ENCODE results near the gene AGAP3. TPM values are rescaled to one million over a fixed set of nuclear protein-coding genes. Genes with fewer than 3 reads are reported as not detected.

The AGAP3 gene
- total and polyA plus RNA-seq, 4 donors: 3.9 to 27.0 (median 17.6) TPM

DNA sequence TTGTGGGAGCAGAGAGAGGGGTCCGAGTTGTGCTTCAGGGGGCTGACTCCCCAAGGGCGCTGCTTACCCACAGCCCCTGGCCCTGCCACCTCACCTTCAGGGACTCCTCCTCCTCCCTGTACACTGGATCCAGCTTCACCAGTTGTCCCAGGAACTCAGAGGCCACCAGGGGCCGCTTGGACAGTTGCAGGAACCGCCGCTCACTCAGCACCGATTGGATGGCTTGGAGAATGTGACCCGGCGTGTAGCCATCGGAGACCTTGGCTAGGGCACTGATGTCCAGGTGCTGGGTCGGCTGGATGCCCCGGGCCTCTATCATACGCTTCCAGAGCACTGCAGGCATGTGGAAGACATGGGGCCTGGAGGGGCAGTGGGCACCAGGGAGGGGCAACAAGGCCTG, 105.3 kb downstream of the AGAP3 start:
- Histone ChIP-seq H3K36me3 (ENCODE audit: control insufficient read depth in 4 of 4, insufficient read depth in 3 of 4, low read depth in 1 of 4, low read length in 3 of 4) (no peaks in the 10 kb centered on the region), H3K9ac (ENCODE audit: low read depth in 1 of 2, low read length in 2 of 2) (no peak overlapping the region), H3K4me1 (ENCODE audit: control insufficient read depth in 4 of 4, insufficient read depth in 4 of 4, low read length in 3 of 4) (no peaks in the 10 kb centered on the region), H3K27me3 (ENCODE audit: control insufficient read depth in 4 of 4, insufficient read depth in 4 of 4, low read length in 3 of 4) (peaks cover 0 to 9% (median under 1%) of the 10 kb centered on the region in 4 donors), H3K27ac (ENCODE audit: low read depth in 1 of 2, low read length in 2 of 2) (no peak overlapping the region), H3K9me3 (ENCODE audit: control insufficient read depth in 4 of 4, low read length in 3 of 4) (no peaks in the 10 kb centered on the region), H3K4me3 (ENCODE audit: low read depth in 1 of 3, low read length in 3 of 3) (no peak overlapping the region)
- TF ChIP-seq CTCF (IDR thresholded peaks at IDR 0.05; ENCODE audit: low read depth, low read length, missing input control): no peak
- no peak for TF ChIP-seq EGR1 (IDR thresholded peaks at IDR 0.05; ENCODE audit: low read depth in 2 of 2)
- TF ChIP-seq, protein P1, sequence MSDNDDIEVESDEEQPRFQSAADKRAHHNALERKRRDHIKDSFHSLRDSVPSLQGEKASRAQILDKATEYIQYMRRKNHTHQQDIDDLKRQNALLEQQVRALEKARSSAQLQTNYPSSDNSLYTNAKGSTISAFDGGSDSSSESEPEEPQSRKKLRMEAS (IDR thresholded peaks at IDR 0.05): no peak
- TF ChIP-seq, protein P2, sequence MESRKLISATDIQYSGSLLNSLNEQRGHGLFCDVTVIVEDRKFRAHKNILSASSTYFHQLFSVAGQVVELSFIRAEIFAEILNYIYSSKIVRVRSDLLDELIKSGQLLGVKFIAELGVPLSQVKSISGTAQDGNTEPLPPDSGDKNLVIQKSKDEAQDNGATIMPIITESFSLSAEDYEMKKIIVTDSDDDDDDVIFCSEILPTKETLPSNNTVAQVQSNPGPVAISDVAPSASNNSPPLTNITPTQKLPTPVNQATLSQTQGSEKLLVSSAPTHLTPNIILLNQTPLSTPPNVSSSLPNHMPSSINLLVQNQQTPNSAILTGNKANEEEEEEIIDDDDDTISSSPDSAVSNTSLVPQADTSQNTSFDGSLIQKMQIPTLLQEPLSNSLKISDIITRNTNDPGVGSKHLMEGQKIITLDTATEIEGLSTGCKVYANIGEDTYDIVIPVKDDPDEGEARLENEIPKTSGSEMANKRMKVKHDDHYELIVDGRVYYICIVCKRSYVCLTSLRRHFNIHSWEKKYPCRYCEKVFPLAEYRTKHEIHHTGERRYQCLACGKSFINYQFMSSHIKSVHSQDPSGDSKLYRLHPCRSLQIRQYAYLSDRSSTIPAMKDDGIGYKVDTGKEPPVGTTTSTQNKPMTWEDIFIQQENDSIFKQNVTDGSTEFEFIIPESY (IDR thresholded peaks at IDR 0.05): no peak
- TF ChIP-seq, protein P3, sequence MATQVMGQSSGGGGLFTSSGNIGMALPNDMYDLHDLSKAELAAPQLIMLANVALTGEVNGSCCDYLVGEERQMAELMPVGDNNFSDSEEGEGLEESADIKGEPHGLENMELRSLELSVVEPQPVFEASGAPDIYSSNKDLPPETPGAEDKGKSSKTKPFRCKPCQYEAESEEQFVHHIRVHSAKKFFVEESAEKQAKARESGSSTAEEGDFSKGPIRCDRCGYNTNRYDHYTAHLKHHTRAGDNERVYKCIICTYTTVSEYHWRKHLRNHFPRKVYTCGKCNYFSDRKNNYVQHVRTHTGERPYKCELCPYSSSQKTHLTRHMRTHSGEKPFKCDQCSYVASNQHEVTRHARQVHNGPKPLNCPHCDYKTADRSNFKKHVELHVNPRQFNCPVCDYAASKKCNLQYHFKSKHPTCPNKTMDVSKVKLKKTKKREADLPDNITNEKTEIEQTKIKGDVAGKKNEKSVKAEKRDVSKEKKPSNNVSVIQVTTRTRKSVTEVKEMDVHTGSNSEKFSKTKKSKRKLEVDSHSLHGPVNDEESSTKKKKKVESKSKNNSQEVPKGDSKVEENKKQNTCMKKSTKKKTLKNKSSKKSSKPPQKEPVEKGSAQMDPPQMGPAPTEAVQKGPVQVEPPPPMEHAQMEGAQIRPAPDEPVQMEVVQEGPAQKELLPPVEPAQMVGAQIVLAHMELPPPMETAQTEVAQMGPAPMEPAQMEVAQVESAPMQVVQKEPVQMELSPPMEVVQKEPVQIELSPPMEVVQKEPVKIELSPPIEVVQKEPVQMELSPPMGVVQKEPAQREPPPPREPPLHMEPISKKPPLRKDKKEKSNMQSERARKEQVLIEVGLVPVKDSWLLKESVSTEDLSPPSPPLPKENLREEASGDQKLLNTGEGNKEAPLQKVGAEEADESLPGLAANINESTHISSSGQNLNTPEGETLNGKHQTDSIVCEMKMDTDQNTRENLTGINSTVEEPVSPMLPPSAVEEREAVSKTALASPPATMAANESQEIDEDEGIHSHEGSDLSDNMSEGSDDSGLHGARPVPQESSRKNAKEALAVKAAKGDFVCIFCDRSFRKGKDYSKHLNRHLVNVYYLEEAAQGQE (IDR thresholded peaks at IDR 0.05): no peak
- TF ChIP-seq FOXA2 (IDR thresholded peaks at IDR 0.05): no peak
- TF ChIP-seq YY1 (IDR thresholded peaks at IDR 0.05): no peak
- 73% methylated on average over 12 of the region's 12 CpGs for WGBS
- no peak for DNase-seq (ENCODE audit: low spot score)

GRCh38 chr7:151192002-151192539, 105.8 kb downstream of the AGAP3 start:
- no peak overlapping the region for H3K27ac ChIP-seq (ENCODE audit: low read depth in 1 of 2, low read length in 2 of 2)
- H3K36me3 ChIP-seq (ENCODE audit: control insufficient read depth in 4 of 4, insufficient read depth in 3 of 4, low read depth in 1 of 4, low read length in 3 of 4): no peaks in the 10 kb centered on the region
- no peak for DNase-seq (ENCODE audit: low spot score)
- 94% methylated on average over 23 of the region's 23 CpGs for WGBS
- no peaks in the 10 kb centered on the region for H3K9me3 ChIP-seq (ENCODE audit: control insufficient read depth in 4 of 4, low read length in 3 of 4)
- TF ChIP-seq, protein P2 (IDR thresholded peaks at IDR 0.05): no peak
- TF ChIP-seq YY1 (IDR thresholded peaks at IDR 0.05): no peak
- no peak for TF ChIP-seq HNF4G (IDR thresholded peaks at IDR 0.05)
- TF ChIP-seq FOXA1 (IDR thresholded peaks at IDR 0.05): no peak
- H3K27me3 ChIP-seq (ENCODE audit: control insufficient read depth in 4 of 4, insufficient read depth in 4 of 4, low read length in 3 of 4): peaks cover 0 to 9% (median under 1%) of the 10 kb centered on the region in 4 donors
- H3K9ac ChIP-seq (ENCODE audit: low read depth in 1 of 2, low read length in 2 of 2): no peak overlapping the region
- no peak overlapping the region for H3K4me3 ChIP-seq (ENCODE audit: low read depth in 1 of 3, low read length in 3 of 3)
- no peaks in the 10 kb centered on the region for H3K4me1 ChIP-seq (ENCODE audit: control insufficient read depth in 4 of 4, insufficient read depth in 4 of 4, low read length in 3 of 4)
